Mesenchymal stem cell (in vitro differentiated cells and primary cell): ENCODE data around the gene MAPK7.

Experiments
- DNase-seq: peaks from one replicate; pipeline ENCODE4 v3.0.0-alpha.2; 2013
- H2AFZ ChIP-seq: one replicate; pipeline ENCODE4 v1.6.1; 2013; ENCODE audit warnings: low read depth, mild to moderate bottlenecking, control low read depth, inconsistent platforms, low read length, moderate library complexity
- H2AK5ac ChIP-seq: 2 replicates; pipeline ENCODE4 v1.6.1; 2013; ENCODE audit warnings: low read length, moderate library complexity, mild to moderate bottlenecking, inconsistent platforms; ENCODE audit not compliant: severe bottlenecking
- H2BK120ac ChIP-seq: one replicate; pipeline ENCODE4 v1.6.1; 2013; ENCODE audit warnings: low read depth, mild to moderate bottlenecking, inconsistent platforms, low read length, moderate library complexity
- H2BK12ac ChIP-seq, 2 experiments: one replicate each; pipeline ENCODE4 v1.6.1; 2013; ENCODE audit warnings: inconsistent platforms in 2 of 2, low read length in 2 of 2, mild to moderate bottlenecking in 2 of 2, moderate library complexity in 2 of 2, control low read depth in 1 of 2
- H2BK15ac ChIP-seq: one replicate; pipeline ENCODE4 v1.6.1; 2013; ENCODE audit warnings: mild to moderate bottlenecking, low read depth, inconsistent platforms; ENCODE audit not compliant: poor library complexity, severe bottlenecking
- H2BK5ac ChIP-seq: 2 replicates; pipeline ENCODE4 v1.6.1; 2013; ENCODE audit warnings: low read depth, mild to moderate bottlenecking, low read length, control low read depth, inconsistent platforms; ENCODE audit not compliant: poor library complexity, severe bottlenecking
- H3K14ac ChIP-seq, 2 experiments: one replicate each; pipeline ENCODE4 v1.6.1; 2013; ENCODE audit warnings: inconsistent platforms in 2 of 2, low read length in 2 of 2, control low read depth in 1 of 2, mild to moderate bottlenecking in 1 of 2, moderate library complexity in 1 of 2
- H3K18ac ChIP-seq, 2 experiments: one replicate each; pipeline ENCODE4 v1.6.1; 2013; ENCODE audit warnings: inconsistent platforms in 2 of 2, low read length in 2 of 2, control low read depth in 1 of 2, low read depth in 1 of 2, mild to moderate bottlenecking in 1 of 2
- H3K23ac ChIP-seq, 2 experiments: one replicate each; pipeline ENCODE4 v1.6.1; 2013; ENCODE audit warnings: inconsistent platforms in 2 of 2, low read length in 2 of 2, mild to moderate bottlenecking in 2 of 2, moderate library complexity in 2 of 2, control low read depth in 1 of 2
- H3K27ac ChIP-seq: 2 replicates; pipeline ENCODE4 v1.5.1; 2013; ENCODE audit warnings: mild to moderate bottlenecking, moderate library complexity, low read length, control low read depth, inconsistent platforms; ENCODE audit not compliant: poor library complexity, severe bottlenecking
- H3K27me3 ChIP-seq, 2 experiments: 2 replicates each; pipeline versions ENCODE4 v1.6.1 to v1.7.0; 2013; ENCODE audit warnings: low read length in 2 of 2, mild to moderate bottlenecking in 2 of 2, moderate library complexity in 2 of 2, control low read depth in 1 of 2, inconsistent platforms in 1 of 2; ENCODE audit not compliant: control insufficient read depth in 1 of 2, insufficient read depth in 1 of 2
- H3K36me3 ChIP-seq, 2 experiments: 2 replicates each; pipeline versions ENCODE4 v1.6.1 to v1.7.0; 2013; ENCODE audit warnings: low read length in 2 of 2, control low read depth in 1 of 2, inconsistent platforms in 1 of 2, low read depth in 1 of 2, mild to moderate bottlenecking in 1 of 2; ENCODE audit not compliant: insufficient read depth in 2 of 2, control insufficient read depth in 1 of 2
- H3K4ac ChIP-seq, 2 experiments: one replicate each; pipeline ENCODE4 v1.6.1; 2013; ENCODE audit warnings: inconsistent platforms in 2 of 2, low read length in 2 of 2, mild to moderate bottlenecking in 2 of 2, moderate library complexity in 2 of 2, control low read depth in 1 of 2, low read depth in 1 of 2
- H3K4me1 ChIP-seq: 2 replicates; pipeline ENCODE4 v1.6.1; 2013; ENCODE audit warnings: low read depth, low read length, control low read depth; ENCODE audit not compliant: control insufficient read depth, insufficient read depth
- H3K4me2 ChIP-seq: 2 replicates; pipeline ENCODE4 v1.6.1; 2013; ENCODE audit warnings: low read length, mild to moderate bottlenecking, inconsistent platforms; ENCODE audit not compliant: poor library complexity, severe bottlenecking
- H3K4me3 ChIP-seq, 2 experiments: 2 replicates each; pipeline versions ENCODE4 v1.5.1 to v1.7.0; 2013; ENCODE audit warnings: low read length in 2 of 2, mild to moderate bottlenecking in 2 of 2, control low read depth in 1 of 2, low read depth in 1 of 2; ENCODE audit not compliant: insufficient read depth in 1 of 2
- H3K79me1 ChIP-seq: replicated peaks from 2 replicates; pipeline ENCODE4 v1.6.1; 2013; ENCODE audit warnings: mild to moderate bottlenecking, control low read depth, low read length, inconsistent platforms; ENCODE audit not compliant: poor library complexity, severe bottlenecking
- H3K9ac ChIP-seq: 2 replicates; pipeline ENCODE4 v1.7.0; 2013; ENCODE audit warnings: mild to moderate bottlenecking, low read length, moderate library complexity
- H3K9me3 ChIP-seq: 2 replicates; pipeline ENCODE4 v1.7.0; 2013; ENCODE audit warnings: mild to moderate bottlenecking, low read length; ENCODE audit not compliant: control insufficient read depth
- H4K8ac ChIP-seq: one replicate; pipeline ENCODE4 v1.6.1; 2013; ENCODE audit warnings: inconsistent platforms, mild to moderate bottlenecking, low read length, moderate library complexity
- H4K91ac ChIP-seq: one replicate; pipeline ENCODE4 v1.6.1; 2013; ENCODE audit warnings: mild to moderate bottlenecking, low read length, inconsistent platforms
- WGBS: methylation state at CpG from one replicate; pipeline ENCODE4 v1.1.7; 2013; ENCODE audit warnings: mixed read lengths; 5-methylcytosine and 5-hydroxymethylcytosine counted together

Gene MAPK7

DNA sequence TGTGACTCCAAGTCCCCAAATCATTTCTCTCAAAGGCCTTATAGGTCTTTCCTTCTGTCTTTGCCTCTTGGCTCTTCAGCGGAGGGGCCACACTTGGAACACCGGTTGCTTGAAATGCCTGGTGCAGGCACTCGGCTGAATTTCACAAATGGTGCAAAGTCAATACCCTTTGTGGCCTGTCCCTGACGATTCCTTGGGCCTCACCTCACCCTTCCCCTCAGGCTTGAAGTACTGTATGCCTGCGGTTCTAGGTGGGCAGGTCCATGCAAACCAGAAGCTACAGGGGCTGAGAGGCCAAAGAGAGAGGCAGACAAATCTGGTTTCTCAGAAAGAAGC, 11.7 kb upstream of the MAPK7 start:
- no peak overlapping the region for H3K23ac ChIP-seq
- DNase-seq, result no peak
- no peak overlapping the region for H4K8ac ChIP-seq
- H3K4ac ChIP-seq, result no peak overlapping the region
- H2BK5ac ChIP-seq, result no peak overlapping the region
- no peak overlapping the region for H4K91ac ChIP-seq
- no peak overlapping the region for H3K27ac ChIP-seq
- no peak overlapping the region for H2AK5ac ChIP-seq
- H3K9me3 ChIP-seq, result no peaks in the 10 kb centered on the region
- no peak overlapping the region for H3K4me3 ChIP-seq
- H2BK15ac ChIP-seq, result no peak overlapping the region
- H3K4me1 ChIP-seq, result peaks cover 14% of the 10 kb centered on the region
- H2BK12ac ChIP-seq, result no peak overlapping the region
- 96% methylated on average over 5 of the region's 5 CpGs for WGBS
- H3K27me3 ChIP-seq, result no peaks in the 10 kb centered on the region
- no peak overlapping the region for H3K18ac ChIP-seq
- H3K9ac ChIP-seq, result no peak overlapping the region
- H3K4me2 ChIP-seq, result no peak overlapping the region
- H3K79me1 ChIP-seq, result peaks cover 5% of the 10 kb centered on the region
- no peak overlapping the region for H3K14ac ChIP-seq
- H3K36me3 ChIP-seq, result peaks cover 5 to 6% of the 10 kb centered on the region in 2 experiments
- no peak overlapping the region for H2BK120ac ChIP-seq
- H2AFZ ChIP-seq, result no peak overlapping the region

- H2BK12ac ChIP-seq, result no peak overlapping the region
- no peak overlapping the region for H2BK120ac ChIP-seq
- H2BK15ac ChIP-seq, result no peak overlapping the region
- no peaks in the 10 kb centered on the region for H3K9me3 ChIP-seq
- H3K4me1 ChIP-seq, result peaks cover 5% of the 10 kb centered on the region
- H3K36me3 ChIP-seq, result peaks cover 5 to 6% of the 10 kb centered on the region in 2 experiments
- peaks cover 5% of the 10 kb centered on the region for H3K79me1 ChIP-seq
- H3K9ac ChIP-seq, result no peak overlapping the region
- no peak overlapping the region for H3K4me2 ChIP-seq
- no peak overlapping the region for H3K27ac ChIP-seq
- H2BK5ac ChIP-seq, result no peak overlapping the region
- H4K91ac ChIP-seq, result no peak overlapping the region
- H2AFZ ChIP-seq, result no peak overlapping the region
- no peaks in the 10 kb centered on the region for H3K27me3 ChIP-seq
- no peak overlapping the region for H3K4me3 ChIP-seq
- H3K23ac ChIP-seq, result no peak overlapping the region
- WGBS, result 90% methylated on average over 4 of the region's 4 CpGs
- peak; percentile 23 for DNase-seq
- no peak overlapping the region for H3K14ac ChIP-seq
- H4K8ac ChIP-seq, result no peak overlapping the region
- H3K4ac ChIP-seq, result peak overlapping the region in 1 of 2 experiments; percentile 28
- peak overlapping the region in 1 of 2 experiments; percentile 10 for H3K18ac ChIP-seq
- H2AK5ac ChIP-seq, result no peak overlapping the region
Measured at GRCh38 chr17:19368229-19368628, 10.1 kb upstream of the MAPK7 start.

GRCh38 chr17:19369107-19369778, 9.1 kb upstream of the MAPK7 start:
- H3K79me1 ChIP-seq, result peaks cover 5% of the 10 kb centered on the region
- H3K23ac ChIP-seq, result no peak overlapping the region
- peaks cover 5% of the 10 kb centered on the region for H3K4me1 ChIP-seq
- no peak overlapping the region for H2AK5ac ChIP-seq
- no peak for DNase-seq
- no peak overlapping the region for H3K4me2 ChIP-seq
- no peak overlapping the region for H2BK12ac ChIP-seq
- H2BK15ac ChIP-seq, result no peak overlapping the region
- H3K18ac ChIP-seq, result no peak overlapping the region
- peaks cover 5 to 6% of the 10 kb centered on the region in 2 experiments for H3K36me3 ChIP-seq
- H3K9ac ChIP-seq, result no peak overlapping the region
- H3K4ac ChIP-seq, result no peak overlapping the region
- 93% methylated on average over 12 of the region's 16 CpGs for WGBS
- no peak overlapping the region for H3K4me3 ChIP-seq
- no peak overlapping the region for H4K91ac ChIP-seq
- no peak overlapping the region for H2BK120ac ChIP-seq
- no peak overlapping the region for H2BK5ac ChIP-seq
- no peak overlapping the region for H4K8ac ChIP-seq
- no peaks in the 10 kb centered on the region for H3K9me3 ChIP-seq
- H3K14ac ChIP-seq, result no peak overlapping the region
- H2AFZ ChIP-seq, result no peak overlapping the region
- H3K27me3 ChIP-seq, result no peaks in the 10 kb centered on the region
- H3K27ac ChIP-seq, result no peak overlapping the region

DNA sequence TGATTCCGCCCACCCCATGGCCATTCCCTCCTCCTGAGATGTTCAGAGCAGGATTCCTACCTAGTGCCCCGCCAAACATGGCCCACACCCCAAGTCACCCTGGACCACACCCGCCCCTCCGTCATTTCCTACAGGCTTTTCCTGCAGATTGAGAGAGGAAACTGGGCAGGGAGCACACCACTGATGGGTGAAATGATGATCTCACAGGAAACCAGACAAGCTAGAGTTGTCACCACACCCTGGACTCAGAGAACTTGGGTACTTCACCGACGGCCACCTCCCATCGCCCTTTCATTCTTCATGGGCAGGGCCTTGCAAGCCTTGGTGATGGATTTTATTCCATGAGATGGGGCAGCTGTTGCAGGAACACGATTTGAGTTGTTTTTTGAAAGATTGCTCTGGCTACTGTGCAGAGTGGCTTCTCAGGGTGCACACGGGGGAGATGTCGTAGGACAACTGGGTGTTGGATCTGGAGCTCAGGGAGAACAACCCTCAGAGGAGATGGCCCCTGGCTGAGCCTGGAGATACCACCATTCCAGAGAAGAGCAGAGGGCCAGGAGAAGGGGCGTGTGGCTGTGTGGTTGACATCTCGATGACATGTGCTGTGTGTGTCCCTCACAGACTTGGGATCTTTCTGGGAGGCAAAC, 8.3 kb upstream of the MAPK7 start:
- no peak for DNase-seq

More for the DNA sequence above, 8.3 kb upstream of the MAPK7 start:
- Histone ChIP-seq H2AK5ac (no peak overlapping the region), H3K36me3 (peaks cover 5 to 6% of the 10 kb centered on the region in 2 experiments), H3K18ac (no peak overlapping the region), H3K4me2 (no peak overlapping the region), H3K4ac (no peak overlapping the region), H4K91ac (no peak overlapping the region), H2AFZ (no peak overlapping the region), H3K23ac (no peak overlapping the region), H2BK5ac (no peak overlapping the region), H3K4me1 (peaks cover under 1% of the 10 kb centered on the region), H3K79me1 (peaks cover 5% of the 10 kb centered on the region), H2BK120ac (no peak overlapping the region), H3K9ac (no peak overlapping the region), H3K27ac (no peak overlapping the region), H2BK15ac (no peak overlapping the region), H3K4me3 (no peak overlapping the region), H4K8ac (peak overlapping the region; percentile 60), H3K27me3 (no peaks in the 10 kb centered on the region), H3K9me3 (no peaks in the 10 kb centered on the region), H2BK12ac (no peak overlapping the region), H3K14ac (no peak overlapping the region)
- 95% methylated on average over 12 of the region's 12 CpGs for WGBS
